CD4-positive, alpha-beta T cell treated with Interleukin-1 beta for 1 hour (primary cell): ENCODE results near the gene UGT3A1.
"Not testable (repeated sequence)": the region's sequence is repeated elsewhere in the genome, so short reads cannot be mapped to it uniquely, and the experiment has no call there.

Source experiments
- DNase-seq, 2 donors: peaks; one replicate each; pipeline ENCODE4 v3.0.0-alpha.2; 2020 to 2022

The UGT3A1 gene

GRCh38 chr5:35990941-35991611 is at the start of gene UGT3A1:
TSS of gene UGT3A1 (minus strand) at chr5:35991390. CDS start at chr5:35991240, 150 bp downstream.
- DNase-seq = no peak

- no peak for DNase-seq
Observed at GRCh38 chr5:36035696-36036095, 44.5 kb upstream of the UGT3A1 start.

- not testable (repeated sequence) for DNase-seq
Observed at GRCh38 chr5:36034536-36035134, 43.4 kb upstream of the UGT3A1 start.

GRCh38 chr5:36033486-36033885 is 42.3 kb upstream of the UGT3A1 start:
- DNase-seq = no peak

- no peak for DNase-seq
Observed at GRCh38 chr5:36033047-36033446, 41.9 kb upstream of the UGT3A1 start.

- no peak for DNase-seq
Observed at GRCh38 chr5:36031223-36031622, 40.0 kb upstream of the UGT3A1 start.

- DNase-seq = no peak
Observed at GRCh38 chr5:36029914-36030313, 38.7 kb upstream of the UGT3A1 start.

GRCh38 chr5:36028816-36029465 is 37.8 kb upstream of the UGT3A1 start:
- no peak for DNase-seq

GRCh38 chr5:36027711-36028110 is 36.5 kb upstream of the UGT3A1 start:
- DNase-seq = no peak

GRCh38 chr5:36026706-36027465 is 35.7 kb upstream of the UGT3A1 start:
- DNase-seq = no peak

GRCh38 chr5:36022246-36022645 is 31.1 kb upstream of the UGT3A1 start:
- not testable (repeated sequence) for DNase-seq

GRCh38 chr5:36019584-36019983 is 28.4 kb upstream of the UGT3A1 start:
- DNase-seq = not testable (repeated sequence)

GRCh38 chr5:36017622-36018021 is 26.4 kb upstream of the UGT3A1 start:
- no peak for DNase-seq

- no peak for DNase-seq
Observed at GRCh38 chr5:36017004-36017403, 25.8 kb upstream of the UGT3A1 start.

- no peak for DNase-seq
Observed at GRCh38 chr5:36013182-36013581, 22.0 kb upstream of the UGT3A1 start.

- DNase-seq = no peak
Observed at GRCh38 chr5:36009698-36010097, 18.5 kb upstream of the UGT3A1 start.

GRCh38 chr5:36007366-36007765 is 16.2 kb upstream of the UGT3A1 start:
- no peak for DNase-seq

- no peak for DNase-seq
Observed at GRCh38 chr5:36006163-36006562, 15.0 kb upstream of the UGT3A1 start.

- DNase-seq = no peak
Observed at GRCh38 chr5:36001032-36001431, 9.8 kb upstream of the UGT3A1 start.

- DNase-seq = no peak
Observed at GRCh38 chr5:35999547-35999946, 8.4 kb upstream of the UGT3A1 start.

- DNase-seq = no peak
Observed at GRCh38 chr5:35996076-35996475, 4.9 kb upstream of the UGT3A1 start.

- no peak for DNase-seq
Observed at GRCh38 chr5:35990520-35990919, 670 bp downstream of the UGT3A1 start.

GRCh38 chr5:35988529-35988928 is 2.7 kb downstream of the UGT3A1 start:
- no peak for DNase-seq

GRCh38 chr5:35987776-35988175 is 3.4 kb downstream of the UGT3A1 start:
- DNase-seq = no peak
